GM12878 (cell line): Measurements from ENCODE around the gene IRAK3. TPM values are rescaled to one million over a fixed set of nuclear protein-coding genes. Genes with fewer than 3 reads are reported as not detected.

Experiments used
- BHLHE40 ChIP-seq, 2 experiments: fragments of 450-650 bp in 1 of 2; IDR thresholded peaks; 2 replicates each; pipeline ENCODE4 v1.6.1; 2011 to 2017; ENCODE audit warnings: low read depth in 2 of 2, borderline replicate concordance in 1 of 2, improper control_type of control experiment in 1 of 2, low read length in 1 of 2, mild to moderate bottlenecking in 1 of 2
- DPF2 ChIP-seq: fragments of 450-650 bp; IDR thresholded peaks from 2 replicates; pipeline ENCODE4 v1.6.1; 2017; ENCODE audit warnings: mild to moderate bottlenecking
- HDAC6 ChIP-seq: fragments of 200-600 bp; sonication (generic); IDR thresholded peaks from one replicate; pipeline ENCODE4 v1.8.0; 2017; ENCODE audit warnings: antibody characterized with exemption; ENCODE audit not compliant: unreplicated experiment
- IKZF1 ChIP-seq: fragments of 450-650 bp; conservative IDR thresholded peaks from 2 replicates; pipeline ENCODE4 v1.6.1; 2017; ENCODE audit warnings: antibody characterized with exemption, mild to moderate bottlenecking
- MEF2B ChIP-seq: fragments of 450-650 bp; IDR thresholded peaks from 2 replicates; pipeline ENCODE4 v1.6.1; 2018; ENCODE audit warnings: mild to moderate bottlenecking, moderate library complexity; ENCODE audit not compliant: partially characterized antibody, poor library complexity, severe bottlenecking
- MTA3 ChIP-seq: IDR thresholded peaks from 2 replicates; pipeline ENCODE4 v1.6.1; 2012; ENCODE audit warnings: low read length, inconsistent platforms, borderline replicate concordance
- NFXL1 ChIP-seq: fragments of 450-650 bp; IDR thresholded peaks from 2 replicates; pipeline ENCODE4 v1.6.1; 2017; ENCODE audit warnings: antibody characterized with exemption, mild to moderate bottlenecking, borderline replicate concordance
- PAX8 ChIP-seq: fragments of 450-650 bp; IDR thresholded peaks from 2 replicates; pipeline ENCODE4 v1.6.1; 2017; ENCODE audit warnings: mild to moderate bottlenecking, moderate library complexity
- PBX3 ChIP-seq: IDR thresholded peaks from 2 replicates; pipeline ENCODE4 v1.6.1; 2011; ENCODE audit warnings: mild to moderate bottlenecking, low read depth, low read length, moderate library complexity; ENCODE audit not compliant: insufficient replicate concordance
- POLR2A ChIP-seq: IDR thresholded peaks from 2 replicates; pipeline ENCODE4 v1.6.1; 2011; ENCODE audit warnings: low read depth, mild to moderate bottlenecking, low read length
- RAD51 ChIP-seq: fragments of 450-650 bp; IDR thresholded peaks from 2 replicates; pipeline ENCODE4 v1.6.1; 2016; ENCODE audit warnings: moderate library complexity, mild to moderate bottlenecking, inconsistent platforms
- RB1 ChIP-seq: fragments of 450-650 bp; formaldehyde crosslinking; IDR thresholded peaks from 2 replicates; pipeline ENCODE4 v1.6.1; 2017; ENCODE audit warnings: mild to moderate bottlenecking, borderline replicate concordance
- RBBP5 ChIP-seq: fragments of 200-600 bp; sonication (generic); conservative IDR thresholded peaks from 2 replicates; pipeline ENCODE4 v1.6.1; 2016
- RUNX3 ChIP-seq: IDR thresholded peaks from 2 replicates; pipeline ENCODE4 v1.6.1; 2012; ENCODE audit warnings: low read length, inconsistent platforms
- SKIL ChIP-seq: fragments of 450-650 bp; IDR thresholded peaks from 2 replicates; pipeline ENCODE4 v1.6.1; 2017; ENCODE audit warnings: mild to moderate bottlenecking, low read depth, inconsistent platforms; ENCODE audit not compliant: poor library complexity, severe bottlenecking
- STAT1 ChIP-seq: fragments of 450-650 bp; conservative IDR thresholded peaks from 2 replicates; pipeline ENCODE4 v1.6.1; 2014; ENCODE audit warnings: antibody characterized with exemption, mild to moderate bottlenecking
- polyA plus RNA-seq, 11 experiments: library from polyadenylated mRNA; depleted of rRNA in 4 of 11; unstranded in 6 of 11; stranded (reverse) in 5 of 11; fragments of >200 nt; fragmentation: Nextera tagmentation in 4 of 11; fragmentation: Illumina TruSeq in 1 of 11; extraction: Ambion mirVana in 4 of 11; extraction: Trizol in 1 of 11; gene quantifications; 1 replicate in 1 of 11; 2 replicates in 10 of 11; pipeline versions ENCODE4 v1.2.1 to v1.2.3, GENCODE V29; 2011 to 2016; ENCODE audit warnings: inconsistent platforms in 2 of 11, missing spikeins in 2 of 11, low read depth in 1 of 11
- total RNA-seq, 4 experiments: library from RNA; depleted of rRNA in 3 of 4; stranded (reverse); fragments of >200 nt in 3 of 4; fragmentation: Illumina TruSeq in 1 of 4; extraction: Trizol in 1 of 4; gene quantifications; 2 replicates each; pipeline versions ENCODE4 v1.2.1 to v1.2.3, GENCODE V29; 2013 to 2021
- TF ChIP-seq, protein P1 (sequence below): fragments of 450-650 bp; IDR thresholded peaks from 2 replicates; pipeline ENCODE4 v1.6.1; 2017; ENCODE audit warnings: mild to moderate bottlenecking, moderate library complexity
- TF ChIP-seq, protein P2 (sequence below): fragments of 450-650 bp; IDR thresholded peaks from 2 replicates; pipeline ENCODE4 v1.6.1; 2017; ENCODE audit warnings: antibody characterized with exemption, mild to moderate bottlenecking, moderate library complexity
- TF ChIP-seq, protein P3 (sequence below), 3 experiments: IDR thresholded peaks in 2 of 3; conservative IDR thresholded peaks in 1 of 3; 2 replicates each; pipeline ENCODE4 v1.5.1; 2011; ENCODE audit warnings: low read depth in 3 of 3, low read length in 3 of 3, mild to moderate bottlenecking in 3 of 3, control low read depth in 2 of 3, moderate library complexity in 2 of 3, inconsistent platforms in 1 of 3, mixed read lengths in 1 of 3; ENCODE audit not compliant: control insufficient read depth in 2 of 3, insufficient read depth in 1 of 3; ENCODE audit errors: extremely low read depth in 1 of 3

Gene IRAK3
- total and polyA plus RNA-seq, 10 of the 15 experiments (the other 5 are each of a cell fraction or from before 2014, with no cell fraction given) = 1.4 to 14.1 (median 5.4) TPM

- TF ChIP-seq, protein P1, sequence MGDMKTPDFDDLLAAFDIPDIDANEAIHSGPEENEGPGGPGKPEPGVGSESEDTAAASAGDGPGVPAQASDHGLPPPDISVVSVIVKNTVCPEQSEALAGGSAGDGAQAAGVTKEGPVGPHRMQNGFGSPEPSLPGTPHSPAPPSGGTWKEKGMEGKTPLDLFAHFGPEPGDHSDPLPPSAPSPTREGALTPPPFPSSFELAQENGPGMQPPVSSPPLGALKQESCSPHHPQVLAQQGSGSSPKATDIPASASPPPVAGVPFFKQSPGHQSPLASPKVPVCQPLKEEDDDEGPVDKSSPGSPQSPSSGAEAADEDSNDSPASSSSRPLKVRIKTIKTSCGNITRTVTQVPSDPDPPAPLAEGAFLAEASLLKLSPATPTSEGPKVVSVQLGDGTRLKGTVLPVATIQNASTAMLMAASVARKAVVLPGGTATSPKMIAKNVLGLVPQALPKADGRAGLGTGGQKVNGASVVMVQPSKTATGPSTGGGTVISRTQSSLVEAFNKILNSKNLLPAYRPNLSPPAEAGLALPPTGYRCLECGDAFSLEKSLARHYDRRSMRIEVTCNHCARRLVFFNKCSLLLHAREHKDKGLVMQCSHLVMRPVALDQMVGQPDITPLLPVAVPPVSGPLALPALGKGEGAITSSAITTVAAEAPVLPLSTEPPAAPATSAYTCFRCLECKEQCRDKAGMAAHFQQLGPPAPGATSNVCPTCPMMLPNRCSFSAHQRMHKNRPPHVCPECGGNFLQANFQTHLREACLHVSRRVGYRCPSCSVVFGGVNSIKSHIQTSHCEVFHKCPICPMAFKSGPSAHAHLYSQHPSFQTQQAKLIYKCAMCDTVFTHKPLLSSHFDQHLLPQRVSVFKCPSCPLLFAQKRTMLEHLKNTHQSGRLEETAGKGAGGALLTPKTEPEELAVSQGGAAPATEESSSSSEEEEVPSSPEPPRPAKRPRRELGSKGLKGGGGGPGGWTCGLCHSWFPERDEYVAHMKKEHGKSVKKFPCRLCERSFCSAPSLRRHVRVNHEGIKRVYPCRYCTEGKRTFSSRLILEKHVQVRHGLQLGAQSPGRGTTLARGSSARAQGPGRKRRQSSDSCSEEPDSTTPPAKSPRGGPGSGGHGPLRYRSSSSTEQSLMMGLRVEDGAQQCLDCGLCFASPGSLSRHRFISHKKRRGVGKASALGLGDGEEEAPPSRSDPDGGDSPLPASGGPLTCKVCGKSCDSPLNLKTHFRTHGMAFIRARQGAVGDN = 0 out of 2 replicates have a peak, but pooled peaks have one; percentile 7
- TF ChIP-seq MTA3 (no peak), RAD51 (0 out of 2 replicates have a peak, but pooled peaks have one; percentile 25), RUNX3 (peak; percentile 81), RBBP5 (no peak), BHLHE40 (IDR thresholded peaks at IDR 0.05; ENCODE audit: borderline replicate concordance in 1 of 2, low read depth in 2 of 2, low read length in 1 of 2) (peak in 1 of 2 experiments; percentile 51), POLR2A (no peak), MEF2B (peak; percentile 58), PAX8 (no peak), NFXL1 (no peak), SKIL (peak; percentile 21), IKZF1 (no peak), DPF2 (no peak), STAT1 (no peak), RB1 (no peak), HDAC6 (no peak), PBX3 (no peak)
- TF ChIP-seq, protein P2, sequence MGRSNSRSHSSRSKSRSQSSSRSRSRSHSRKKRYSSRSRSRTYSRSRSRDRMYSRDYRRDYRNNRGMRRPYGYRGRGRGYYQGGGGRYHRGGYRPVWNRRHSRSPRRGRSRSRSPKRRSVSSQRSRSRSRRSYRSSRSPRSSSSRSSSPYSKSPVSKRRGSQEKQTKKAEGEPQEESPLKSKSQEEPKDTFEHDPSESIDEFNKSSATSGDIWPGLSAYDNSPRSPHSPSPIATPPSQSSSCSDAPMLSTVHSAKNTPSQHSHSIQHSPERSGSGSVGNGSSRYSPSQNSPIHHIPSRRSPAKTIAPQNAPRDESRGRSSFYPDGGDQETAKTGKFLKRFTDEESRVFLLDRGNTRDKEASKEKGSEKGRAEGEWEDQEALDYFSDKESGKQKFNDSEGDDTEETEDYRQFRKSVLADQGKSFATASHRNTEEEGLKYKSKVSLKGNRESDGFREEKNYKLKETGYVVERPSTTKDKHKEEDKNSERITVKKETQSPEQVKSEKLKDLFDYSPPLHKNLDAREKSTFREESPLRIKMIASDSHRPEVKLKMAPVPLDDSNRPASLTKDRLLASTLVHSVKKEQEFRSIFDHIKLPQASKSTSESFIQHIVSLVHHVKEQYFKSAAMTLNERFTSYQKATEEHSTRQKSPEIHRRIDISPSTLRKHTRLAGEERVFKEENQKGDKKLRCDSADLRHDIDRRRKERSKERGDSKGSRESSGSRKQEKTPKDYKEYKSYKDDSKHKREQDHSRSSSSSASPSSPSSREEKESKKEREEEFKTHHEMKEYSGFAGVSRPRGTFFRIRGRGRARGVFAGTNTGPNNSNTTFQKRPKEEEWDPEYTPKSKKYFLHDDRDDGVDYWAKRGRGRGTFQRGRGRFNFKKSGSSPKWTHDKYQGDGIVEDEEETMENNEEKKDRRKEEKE = no peak
- TF ChIP-seq, protein P3, sequence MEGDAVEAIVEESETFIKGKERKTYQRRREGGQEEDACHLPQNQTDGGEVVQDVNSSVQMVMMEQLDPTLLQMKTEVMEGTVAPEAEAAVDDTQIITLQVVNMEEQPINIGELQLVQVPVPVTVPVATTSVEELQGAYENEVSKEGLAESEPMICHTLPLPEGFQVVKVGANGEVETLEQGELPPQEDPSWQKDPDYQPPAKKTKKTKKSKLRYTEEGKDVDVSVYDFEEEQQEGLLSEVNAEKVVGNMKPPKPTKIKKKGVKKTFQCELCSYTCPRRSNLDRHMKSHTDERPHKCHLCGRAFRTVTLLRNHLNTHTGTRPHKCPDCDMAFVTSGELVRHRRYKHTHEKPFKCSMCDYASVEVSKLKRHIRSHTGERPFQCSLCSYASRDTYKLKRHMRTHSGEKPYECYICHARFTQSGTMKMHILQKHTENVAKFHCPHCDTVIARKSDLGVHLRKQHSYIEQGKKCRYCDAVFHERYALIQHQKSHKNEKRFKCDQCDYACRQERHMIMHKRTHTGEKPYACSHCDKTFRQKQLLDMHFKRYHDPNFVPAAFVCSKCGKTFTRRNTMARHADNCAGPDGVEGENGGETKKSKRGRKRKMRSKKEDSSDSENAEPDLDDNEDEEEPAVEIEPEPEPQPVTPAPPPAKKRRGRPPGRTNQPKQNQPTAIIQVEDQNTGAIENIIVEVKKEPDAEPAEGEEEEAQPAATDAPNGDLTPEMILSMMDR (IDR thresholded peaks at IDR 0.05 in 2 of 3, conservative IDR thresholded peaks at IDR 0.05 in 1 of 3; ENCODE audit: control insufficient read depth in 2 of 3, extremely low read depth in 1 of 3, insufficient read depth in 1 of 3, low read depth in 3 of 3, low read length in 3 of 3) = no peak
These were observed 7.8 kb downstream of the IRAK3 start (continued) for GRCh38 chr12:66196806-66197205.
